Stimulated activated effector memory CD8-positive, alpha-beta T cell treated with anti-CD3 and anti-CD28 coated beads, Interleukin-12 subunit alpha, Interleukin-12 subunit beta, amount 100 ng/mL, for 72 hours (primary cell): Measurements from ENCODE around the gene EIF2S1.
"Not testable (repeated sequence)": the region's sequence is repeated elsewhere in the genome, so short reads cannot be mapped to it uniquely, and the experiment has no call there.

Experiments used
- ATAC-seq: fragments of 150-1000 bp; cut with Tn5 transposase; 2 replicates; pipeline ENCODE4 v1.10.0; 2021
- DNase-seq, 2 donors: peaks; one replicate each; pipeline ENCODE4 v3.0.0; 2021 to 2022; ENCODE audit warnings: low spot score in 2 of 2
- H3K27ac Mint-ChIP-seq: one replicate; pipeline ENCODE4 v1.8.0; 2022; ENCODE audit warnings: mild to moderate bottlenecking, mixed read lengths
- H3K36me3 Mint-ChIP-seq: one replicate; pipeline ENCODE4 v1.8.0; 2022; ENCODE audit warnings: mild to moderate bottlenecking, mixed read lengths
- H3K4me1 Mint-ChIP-seq: one replicate; pipeline ENCODE4 v1.8.0; 2022; ENCODE audit warnings: mixed read lengths
- H3K4me3 Mint-ChIP-seq: one replicate; pipeline ENCODE4 v1.8.0; 2022; ENCODE audit warnings: mild to moderate bottlenecking, mixed read lengths
- H3K9me3 Mint-ChIP-seq: one replicate; pipeline ENCODE4 v1.8.0; 2022; ENCODE audit warnings: mixed read lengths

The EIF2S1 gene

GRCh38 chr14:67392123-67392522 is 32.0 kb downstream of the EIF2S1 start:
- DNase-seq (peak in 1 of 2 donors; percentile 23), ATAC-seq (no peak)
- H3K36me3 Mint-ChIP-seq: peaks cover 10% of the 10 kb centered on the region
- H3K4me1 Mint-ChIP-seq: no peaks in the 10 kb centered on the region
- no peak overlapping the region for H3K4me3 Mint-ChIP-seq
- no peaks in the 10 kb centered on the region for H3K9me3 Mint-ChIP-seq
- no peak overlapping the region for H3K27ac Mint-ChIP-seq

GRCh38 chr14:67392800-67393199 is 32.7 kb downstream of the EIF2S1 start:
- Mint-ChIP-seq H3K36me3 (peaks cover 5% of the 10 kb centered on the region), H3K4me3 (no peak overlapping the region), H3K4me1 (no peaks in the 10 kb centered on the region), H3K9me3 (no peaks in the 10 kb centered on the region), H3K27ac (no peak overlapping the region)
- ATAC-seq (no peak), DNase-seq (peak in 1 of 2 donors; percentile 43)

- ATAC-seq (no peak), DNase-seq (peak in 1 of 2 donors; percentile 13)
- no peaks in the 10 kb centered on the region for H3K4me1 Mint-ChIP-seq
- H3K4me3 Mint-ChIP-seq: no peak overlapping the region
- no peak overlapping the region for H3K27ac Mint-ChIP-seq
- no peaks in the 10 kb centered on the region for H3K9me3 Mint-ChIP-seq
- H3K36me3 Mint-ChIP-seq: no peaks in the 10 kb centered on the region
Observed at GRCh38 chr14:67393689-67394088, 33.6 kb downstream of the EIF2S1 start.

GRCh38 chr14:67395086-67395875 is 35.2 kb downstream of the EIF2S1 start:
- no peaks in the 10 kb centered on the region for H3K4me1 Mint-ChIP-seq
- DNase-seq: peak in 1 of 2 donors; percentile 30
- H3K4me3 Mint-ChIP-seq: no peak overlapping the region
- H3K9me3 Mint-ChIP-seq: no peaks in the 10 kb centered on the region
- no peak overlapping the region for H3K27ac Mint-ChIP-seq
- H3K36me3 Mint-ChIP-seq: no peaks in the 10 kb centered on the region
- ATAC-seq: no peak

GRCh38 chr14:67395876-67396189 is 35.7 kb downstream of the EIF2S1 start:
- Mint-ChIP-seq H3K36me3 (no peaks in the 10 kb centered on the region), H3K27ac (no peak overlapping the region), H3K4me3 (no peak overlapping the region), H3K4me1 (no peaks in the 10 kb centered on the region), H3K9me3 (no peaks in the 10 kb centered on the region)
- ATAC-seq: no peak
- peak in 1 of 2 donors; percentile 15 for DNase-seq

- Mint-ChIP-seq H3K27ac (no peak overlapping the region), H3K36me3 (no peaks in the 10 kb centered on the region), H3K4me1 (no peaks in the 10 kb centered on the region), H3K4me3 (no peak overlapping the region), H3K9me3 (no peaks in the 10 kb centered on the region)
- peak in 1 of 2 donors; percentile 15 for DNase-seq
- no peak for ATAC-seq
Observed at GRCh38 chr14:67396381-67396970, 36.3 kb downstream of the EIF2S1 start.

- Mint-ChIP-seq H3K4me3 (no peak overlapping the region), H3K36me3 (no peaks in the 10 kb centered on the region), H3K27ac (no peak overlapping the region), H3K4me1 (no peaks in the 10 kb centered on the region), H3K9me3 (peaks cover under 1% of the 10 kb centered on the region)
- ATAC-seq: no peak
- DNase-seq: no peak
Observed at GRCh38 chr14:67397536-67397935, 37.4 kb downstream of the EIF2S1 start.

- Mint-ChIP-seq H3K4me1 (no peaks in the 10 kb centered on the region), H3K36me3 (no peaks in the 10 kb centered on the region), H3K27ac (no peak overlapping the region), H3K9me3 (peaks cover 3% of the 10 kb centered on the region), H3K4me3 (no peak overlapping the region)
- DNase-seq (no peak), ATAC-seq (no peak)
Observed at GRCh38 chr14:67400434-67400833, 40.3 kb downstream of the EIF2S1 start.

GRCh38 chr14:67405771-67406170 is 45.6 kb downstream of the EIF2S1 start:
- H3K4me3 Mint-ChIP-seq: no peak overlapping the region
- ATAC-seq (no peak), DNase-seq (no peak)
- no peaks in the 10 kb centered on the region for H3K4me1 Mint-ChIP-seq
- no peak overlapping the region for H3K27ac Mint-ChIP-seq
- no peaks in the 10 kb centered on the region for H3K36me3 Mint-ChIP-seq
- peaks cover 3% of the 10 kb centered on the region for H3K9me3 Mint-ChIP-seq

- not testable (repeated sequence) for ATAC-seq, H3K36me3 Mint-ChIP-seq, DNase-seq, H3K27ac Mint-ChIP-seq, H3K9me3 Mint-ChIP-seq, H3K4me3 Mint-ChIP-seq, H3K4me1 Mint-ChIP-seq
Observed at GRCh38 chr14:67408122-67408801, 48.1 kb downstream of the EIF2S1 start.

GRCh38 chr14:67409461-67409860 is 49.3 kb downstream of the EIF2S1 start:
- no peak for DNase-seq
- no peak overlapping the region for H3K27ac Mint-ChIP-seq
- H3K9me3 Mint-ChIP-seq: no peaks in the 10 kb centered on the region
- no peak for ATAC-seq
- H3K36me3 Mint-ChIP-seq: no peaks in the 10 kb centered on the region
- H3K4me3 Mint-ChIP-seq: no peak overlapping the region
- H3K4me1 Mint-ChIP-seq: peaks cover 7% of the 10 kb centered on the region

- H3K4me1 Mint-ChIP-seq: peaks cover 8% of the 10 kb centered on the region
- H3K36me3 Mint-ChIP-seq: no peaks in the 10 kb centered on the region
- no peaks in the 10 kb centered on the region for H3K9me3 Mint-ChIP-seq
- no peak overlapping the region for H3K27ac Mint-ChIP-seq
- DNase-seq (no peak), ATAC-seq (no peak)
- no peak overlapping the region for H3K4me3 Mint-ChIP-seq
Observed at GRCh38 chr14:67410313-67410712, 50.2 kb downstream of the EIF2S1 start.

- ATAC-seq (no peak), DNase-seq (no peak)
- Mint-ChIP-seq H3K4me3 (peak overlapping the region; percentile 57), H3K9me3 (no peaks in the 10 kb centered on the region), H3K27ac (no peak overlapping the region), H3K4me1 (peaks cover 8% of the 10 kb centered on the region), H3K36me3 (no peaks in the 10 kb centered on the region)
Observed at GRCh38 chr14:67411370-67411769, 51.2 kb downstream of the EIF2S1 start.

- no peaks in the 10 kb centered on the region for H3K9me3 Mint-ChIP-seq
- peak within 1 kb of the TSS; percentile 57 for H3K4me3 Mint-ChIP-seq
- H3K27ac Mint-ChIP-seq: no peak within 1 kb of the TSS
- peak; percentile 62 for ATAC-seq
- peaks cover 8% of the 10 kb centered on the region for H3K4me1 Mint-ChIP-seq
- no peaks in the 10 kb centered on the region for H3K36me3 Mint-ChIP-seq
- DNase-seq: peak in 1 of 2 donors; percentile 11
Observed at GRCh38 chr14:67411820-67412421, 51.8 kb downstream of the EIF2S1 start, which contains the start of gene PLEK2. PLEK2 (minus strand) TSS chr14:67412165; CDS start chr14:67412059, 106 bp downstream.
